Activated effector memory CD4-positive, alpha-beta T cell treated with Interleukin-2 at 50 U/mL for 16 hours (primary cell): ENCODE measurements around the gene TESK2.

Experiments
- DNase-seq: peaks from one replicate; pipeline ENCODE4 v3.0.0-alpha.2; 2020

TESK2 gene

DNA sequence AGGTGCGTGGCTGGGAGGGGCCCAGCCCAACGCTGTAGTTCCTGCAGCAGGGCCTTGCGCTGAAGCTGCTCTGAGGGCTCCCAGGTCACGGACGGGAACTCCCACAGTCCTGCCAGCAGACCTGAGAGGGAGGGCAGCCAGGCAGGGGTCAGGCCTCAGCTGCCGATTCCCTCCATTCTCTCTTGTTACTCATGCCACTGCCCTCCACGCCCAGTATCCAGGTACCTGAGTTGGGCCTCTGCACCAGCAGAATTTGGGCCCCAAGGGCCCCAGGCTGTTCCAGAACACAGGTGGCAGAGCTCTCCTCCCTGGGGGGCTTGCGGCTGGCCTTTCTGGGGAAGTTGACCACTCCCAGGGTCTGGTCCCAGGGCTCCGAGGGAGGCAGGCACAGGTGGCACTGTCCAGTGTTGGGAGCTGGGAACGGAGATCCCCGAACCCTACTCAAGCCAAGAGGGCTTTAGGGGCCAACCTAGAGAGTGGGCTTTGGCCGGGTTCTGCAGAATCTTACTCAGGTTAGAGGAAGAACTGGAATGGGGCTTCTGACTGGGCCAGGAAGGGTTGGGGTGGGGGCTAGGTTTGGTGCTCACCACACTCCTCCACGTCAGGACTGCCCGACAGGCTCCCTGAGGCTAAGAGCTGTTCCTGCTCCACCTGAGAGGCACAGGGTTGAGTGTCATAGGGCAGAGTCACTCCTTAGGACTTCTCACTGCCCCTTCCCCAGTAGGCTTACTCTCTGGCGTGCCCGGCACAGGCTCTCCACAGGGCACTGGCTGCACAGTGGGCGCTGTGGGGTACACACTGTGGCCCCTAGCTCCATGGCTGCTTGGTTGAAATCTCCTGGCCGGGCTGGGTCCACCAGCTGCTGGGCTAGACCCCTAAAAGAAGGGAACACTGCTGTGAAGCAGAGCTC, 159.3 kb downstream of the TESK2 start:
- no peak for DNase-seq

DNA sequence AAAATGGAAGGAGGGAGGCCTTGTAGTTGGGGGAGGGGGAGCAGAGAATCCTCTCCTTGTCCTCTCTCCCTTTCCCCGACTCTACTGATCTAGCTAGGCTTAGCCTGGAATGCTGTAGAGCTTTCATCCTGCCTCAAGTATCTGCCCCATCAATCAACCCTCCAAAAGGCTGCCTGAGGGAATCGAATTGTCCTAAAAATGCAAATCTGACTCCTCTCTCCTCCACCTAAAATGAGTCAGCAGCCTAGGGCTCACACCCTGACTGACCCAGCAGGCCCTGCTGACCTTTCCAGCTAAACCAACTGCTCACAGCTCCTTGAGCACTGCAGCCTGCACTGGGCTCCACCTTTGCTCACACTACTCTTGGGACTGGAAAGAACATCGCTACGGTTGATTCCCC, 161.5 kb downstream of the TESK2 start:
- DNase-seq, result no peak

DNA sequence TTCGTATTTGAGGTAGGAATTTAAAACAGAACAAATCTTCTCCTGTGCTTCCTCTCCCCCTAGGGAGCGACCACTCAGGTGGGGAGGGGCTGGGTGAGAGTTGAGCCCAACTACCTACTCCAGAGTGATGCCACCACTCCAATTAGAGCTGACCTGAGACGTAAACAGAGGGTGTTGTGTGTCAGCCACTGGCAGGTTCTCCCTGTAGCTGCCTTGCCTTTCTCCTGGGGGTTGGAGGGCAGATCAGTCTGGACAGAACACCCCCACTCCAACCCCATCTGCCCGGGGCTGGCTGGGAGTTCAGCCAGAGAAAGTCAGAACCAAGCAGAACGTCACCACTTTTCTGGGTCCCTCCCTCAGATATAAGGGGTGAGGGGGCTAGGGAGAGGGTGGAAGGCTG, 162.3 kb downstream of the TESK2 start:
- no peak for DNase-seq

GRCh38 chr1:45327644-45328515, 163.1 kb downstream of the TESK2 start:
- DNase-seq, result no peak

DNA sequence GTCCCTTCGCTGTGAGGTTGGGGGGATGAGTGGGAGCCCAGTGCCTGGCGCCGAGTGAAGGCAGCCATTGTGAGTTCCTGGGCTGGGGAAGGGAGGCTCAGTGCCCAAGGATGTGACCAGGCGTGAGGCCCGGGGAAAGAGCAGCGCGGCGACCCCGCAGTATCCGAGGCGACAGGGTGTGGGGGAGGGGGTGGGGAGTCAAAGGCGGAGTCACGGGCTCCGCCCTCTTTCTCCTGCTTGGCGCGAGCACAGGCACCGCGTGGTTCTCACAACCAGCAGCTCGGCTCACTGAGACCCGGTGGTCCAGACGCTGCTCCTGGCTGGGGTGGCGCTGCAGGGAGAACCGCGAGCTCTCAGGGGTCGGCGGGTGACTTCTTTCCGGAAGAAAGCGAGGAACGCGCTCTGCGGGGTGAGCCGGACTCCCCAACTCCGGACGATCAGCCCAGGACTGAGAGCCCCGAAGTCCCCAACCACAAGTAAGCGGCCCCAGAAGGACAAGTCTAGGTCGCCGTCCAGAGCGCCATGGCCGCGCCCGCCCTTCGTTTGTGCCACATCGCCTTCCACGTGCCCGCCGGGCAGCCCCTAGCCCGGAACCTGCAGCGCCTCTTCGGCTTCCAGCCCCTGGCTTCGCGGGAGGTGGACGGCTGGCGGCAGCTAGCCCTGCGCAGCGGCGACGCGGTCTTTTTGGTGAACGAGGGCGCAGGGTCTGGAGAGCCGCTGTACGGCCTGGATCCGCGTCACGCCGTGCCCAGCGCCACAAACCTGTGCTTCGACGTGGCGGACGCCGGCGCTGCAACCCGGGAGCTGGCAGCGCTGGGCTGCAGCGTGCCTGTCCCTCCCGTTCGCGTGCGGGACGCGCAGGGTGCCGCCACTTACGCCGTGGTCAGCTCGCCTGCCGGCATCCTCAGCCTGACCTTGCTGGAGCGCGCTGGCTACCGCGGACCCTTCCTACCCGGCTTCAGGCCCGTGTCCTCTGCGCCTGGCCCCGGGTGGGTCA, 164.0 kb downstream of the TESK2 start, which contains the start of gene HPDL:
Gene HPDL (plus strand): TSS at position 269 of the 997 bp plus-strand sequence. CDS start 254 bp downstream, at position 523.
- DNase-seq, result peak; percentile 35

- no peak for DNase-seq
Measured at GRCh38 chr1:45325851-45326506, 165.0 kb downstream of the TESK2 start.

- no peak for DNase-seq
Measured at GRCh38 chr1:45322486-45323040, 168.4 kb downstream of the TESK2 start.

- DNase-seq, result no peak
Measured at GRCh38 chr1:45321444-45321843, 169.5 kb downstream of the TESK2 start.

- no peak for DNase-seq
Measured at GRCh38 chr1:45319761-45320160, 171.2 kb downstream of the TESK2 start.

DNA sequence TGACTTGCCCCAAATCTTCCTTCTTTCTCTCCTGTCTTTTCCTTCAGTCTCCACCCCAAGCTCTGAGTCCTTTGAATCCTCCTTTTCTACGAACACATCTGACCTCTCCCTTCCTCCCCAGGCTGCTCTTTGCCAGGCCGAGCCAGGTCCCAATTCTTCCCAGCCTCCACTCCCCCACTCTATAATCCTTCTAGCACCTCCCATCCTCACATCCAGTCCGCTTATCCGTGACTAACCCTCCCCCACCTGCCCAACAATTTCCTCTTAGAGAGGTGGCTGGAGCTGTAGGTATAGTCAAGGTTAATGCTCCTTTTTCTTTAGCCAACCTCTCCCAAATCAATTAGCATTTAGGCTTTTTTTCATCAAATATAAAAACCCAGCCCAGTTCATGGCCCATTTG, 173.8 kb downstream of the TESK2 start:
- no peak for DNase-seq

DNA sequence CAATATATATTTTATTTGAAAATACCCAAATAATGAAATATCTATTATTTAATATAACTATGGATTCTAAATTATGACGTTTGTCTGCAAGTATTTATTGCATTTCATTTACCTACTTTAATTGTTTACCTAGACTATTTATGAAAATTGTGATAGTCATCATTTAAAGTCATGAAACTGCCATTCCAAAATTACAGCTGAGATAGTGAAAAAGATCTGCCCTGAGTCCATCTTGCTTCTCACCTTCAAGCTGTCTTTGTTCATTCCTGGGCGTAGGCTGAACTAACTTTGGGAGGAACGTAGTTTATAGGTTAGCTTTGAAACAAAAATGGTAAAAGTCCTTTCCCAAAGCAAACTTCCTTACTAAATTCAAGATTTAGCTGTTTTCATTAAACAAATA, 176.7 kb downstream of the TESK2 start:
- DNase-seq, result no peak

- DNase-seq, result no peak
Measured at GRCh38 chr1:45306905-45307304, 184.1 kb downstream of the TESK2 start.

DNA sequence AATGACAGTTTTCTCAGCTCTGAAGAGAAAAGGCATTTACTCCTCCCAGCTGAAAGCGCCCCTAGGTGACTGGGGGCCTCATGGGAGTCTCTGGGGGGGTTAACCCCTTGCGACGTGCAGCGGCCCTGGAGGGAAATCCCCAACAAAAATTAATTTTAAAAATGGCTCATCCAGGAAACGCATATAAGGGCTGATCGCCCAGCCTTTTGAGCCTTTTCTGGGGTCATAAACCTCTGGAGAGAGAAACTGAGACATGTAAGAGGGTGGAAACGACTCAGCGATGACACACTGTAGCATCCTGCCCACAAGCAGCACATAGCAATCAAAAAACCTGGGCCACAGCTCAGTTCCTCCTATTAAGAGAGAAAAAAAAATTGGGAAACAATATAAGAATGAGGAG, 184.6 kb downstream of the TESK2 start:
- no peak for DNase-seq

- DNase-seq, result no peak
Measured at GRCh38 chr1:45305231-45305630, 185.7 kb downstream of the TESK2 start.

DNA sequence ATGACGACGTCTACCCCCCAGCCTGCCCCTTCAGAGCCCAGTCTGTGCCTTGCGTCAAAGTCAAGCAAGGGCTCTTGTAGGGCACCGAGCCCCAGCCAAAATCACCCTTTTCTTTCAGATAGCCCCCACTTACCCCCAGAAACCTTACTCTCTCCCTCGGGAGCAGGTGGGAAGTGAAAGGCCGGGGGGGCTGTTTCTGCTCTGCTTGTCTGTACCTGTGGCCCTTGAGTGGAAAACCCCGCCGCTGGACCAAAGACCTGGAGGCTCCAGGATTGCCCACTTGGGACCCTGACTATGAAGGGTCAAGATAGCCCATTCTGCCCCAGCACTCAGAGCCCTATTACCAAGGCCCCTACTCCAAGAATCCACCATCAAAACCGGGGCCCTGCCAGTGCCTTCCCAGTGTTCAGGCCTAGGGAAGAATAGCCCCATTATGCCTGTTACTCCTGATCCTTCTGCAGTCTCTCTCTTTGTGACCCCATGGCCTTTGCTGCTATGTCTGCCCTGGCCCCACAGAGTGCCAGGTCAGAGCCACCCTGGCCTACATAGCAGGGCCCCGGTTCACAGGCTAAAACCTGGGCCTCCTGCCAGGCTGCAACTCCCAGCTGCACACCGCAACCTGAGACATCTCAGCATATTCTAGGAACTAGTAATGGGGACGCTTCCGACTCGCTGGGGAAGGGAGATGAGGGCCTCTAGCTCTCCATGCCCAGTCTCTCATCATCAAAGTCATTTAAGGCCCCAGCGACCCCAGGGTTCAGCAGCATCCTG, 186.5 kb downstream of the TESK2 start:
- DNase-seq, result no peak

DNA sequence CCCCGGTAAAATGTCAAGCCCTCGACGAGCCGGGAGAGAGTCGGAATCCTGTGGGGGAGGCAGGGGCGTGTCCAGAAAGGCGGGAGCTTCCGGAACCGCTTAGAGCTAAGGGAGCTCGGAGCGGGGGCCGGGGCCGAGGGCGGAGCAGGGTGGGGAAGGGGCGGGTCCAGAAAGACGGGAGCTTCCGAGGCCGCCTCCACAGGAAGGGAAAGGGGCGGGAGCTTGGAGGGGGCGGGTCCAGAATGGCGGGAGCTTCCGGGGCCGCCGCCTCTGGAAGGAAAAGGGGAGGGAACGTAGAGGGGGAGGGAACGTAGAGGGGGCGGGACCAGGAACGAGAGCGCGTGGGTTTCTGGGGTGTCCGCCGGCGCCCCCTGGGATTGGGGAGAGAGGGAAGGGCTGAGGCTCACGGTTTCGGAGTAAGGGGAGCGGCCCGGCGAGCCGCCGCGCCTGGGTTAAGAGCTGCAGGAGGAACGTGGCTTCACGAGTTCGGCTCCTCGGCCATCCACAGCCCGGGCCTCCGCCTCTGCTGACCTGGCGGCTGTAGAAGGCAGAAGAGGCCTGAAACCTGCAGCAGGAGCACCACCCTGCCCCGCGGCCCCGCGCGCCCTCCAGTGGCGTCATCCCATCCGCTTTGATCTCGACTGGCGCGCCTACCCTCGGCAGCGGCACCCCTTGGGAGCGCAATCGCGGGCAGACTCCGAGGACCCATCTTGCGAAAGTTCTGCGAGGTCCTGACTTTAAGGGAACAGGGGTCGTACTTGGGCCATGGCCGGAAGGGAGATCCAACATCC, 187.2 kb downstream of the TESK2 start:
- DNase-seq, result peak; percentile 97

DNA sequence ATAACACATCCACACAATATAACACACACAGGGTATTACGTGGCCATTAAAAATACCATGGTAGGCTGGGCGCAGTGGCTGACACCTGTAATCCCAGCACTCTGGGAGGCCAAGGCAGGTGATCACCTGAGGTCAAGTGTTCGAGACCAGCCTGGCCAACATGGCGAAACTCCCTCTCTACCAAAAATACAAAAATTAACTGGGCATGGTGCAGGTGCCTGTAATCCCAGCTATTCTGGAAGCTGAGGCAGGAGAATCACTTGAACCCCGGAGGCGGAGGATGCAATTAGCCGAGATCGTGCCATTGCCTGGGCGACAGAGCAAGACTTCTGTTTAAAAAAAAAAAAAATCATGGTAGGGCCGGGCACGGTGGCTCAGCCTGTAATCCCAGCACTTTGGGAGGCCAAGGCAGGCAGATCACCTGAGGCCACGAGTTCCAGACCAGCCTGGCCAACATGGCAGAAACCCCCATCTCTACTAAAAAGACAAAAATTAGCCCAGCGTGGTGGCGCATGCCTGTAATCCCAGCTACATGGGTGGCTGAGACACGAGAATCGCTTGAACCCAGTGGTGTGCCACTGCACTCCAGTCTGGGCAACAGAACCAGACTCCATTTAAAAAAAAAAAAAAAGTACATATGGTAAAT, 188.3 kb downstream of the TESK2 start:
- no peak for DNase-seq

GRCh38 chr1:45300669-45300997, 190.3 kb downstream of the TESK2 start:
- DNase-seq, result no peak

GRCh38 chr1:45299981-45300668, 190.8 kb downstream of the TESK2 start:
- DNase-seq, result peak; percentile 7
